ENCODE results near the gene LRRC56. TPM values are rescaled to one million over a fixed set of nuclear protein-coding genes. Genes with fewer than 3 reads are reported as not detected.
A peak's percentile ranks its signal among the peaks of the same experiment; 100 is the strongest.
"Not testable (repeated sequence)": the region's sequence is repeated elsewhere in the genome, so short reads cannot be mapped to it uniquely, and the experiment has no call there.

Gene LRRC56
- total and polyA plus RNA-seq, 2 of the 13 experiments (the other 11 are each of a cell fraction or from before 2014, with no cell fraction given), result 0.11 to 0.29 TPM

GRCh38 chr11:573146-573759 is 35.9 kb downstream of the LRRC56 start (continued):
- no peak for TF ChIP-seq RBFOX2 (IDR thresholded peaks at IDR 0.05; ENCODE audit: low read depth, low read length)

- Histone ChIP-seq H4K20me1 (ENCODE audit: insufficient read depth, low read length) (peaks cover 22% of the 10 kb centered on the region), H3K4me3 (replicated peaks in 1 of 3; ENCODE audit: insufficient read depth in 1 of 3, low read depth in 2 of 3, low read length in 3 of 3) (peak overlapping the region; percentile 61 to 80 (median 66); a peak in 5 of 6 replicates), H3K79me2 (ENCODE audit: insufficient read depth, low read length) (peaks cover 24% of the 10 kb centered on the region), H3K4me2 (ENCODE audit: low read depth, low read length) (peak overlapping the region; percentile 99), H3K9ac (ENCODE audit: insufficient read depth, low read depth, low read length) (peak overlapping the region; percentile 61; the same call in 1 of the 2 replicates), H3K4me1 (ENCODE audit: insufficient read depth, low read length) (peaks cover 63% of the 10 kb centered on the region)
- in situ Hi-C loops (cut with HindIII; ENCODE audit: extremely low pct_ligation_motif_present, low pct_unique_long_range_greater_than_20kb); ATAC-seq; H3K9me3 ChIP-seq (ENCODE audit: low read length); POLR2A ChIA-PET; H3K27me3 ChIP-seq (ENCODE audit: control insufficient read depth in 1 of 2, insufficient read depth in 2 of 2, low read length in 2 of 2); intact Hi-C loops (cut with micrococcal nuclease; ENCODE audit: unreplicated experiment); FAIRE-seq; H3K36me3 ChIP-seq (replicated peaks in 1 of 2; ENCODE audit: control insufficient read depth in 1 of 2, insufficient read depth in 2 of 2, low read length in 2 of 2); BruUV-seq (replicated peaks); H3K27ac ChIP-seq (ENCODE audit: extremely low read length, insufficient read depth, low read length); H2AFZ ChIP-seq (ENCODE audit: low read length); CTCF ChIA-PET (ENCODE audit: low intra/inter-chr PET ratio, low total read pairs); DNase-seq (ENCODE audit: low spot score): not testable (repeated sequence)
- TF ChIP-seq MAFF (IDR thresholded peaks at IDR 0.05; ENCODE audit: low read depth, low read length) (peak; percentile 40), RAD51 (IDR thresholded peaks at IDR 0.05; ENCODE audit: borderline replicate concordance) (peak; percentile 92), USF2 (IDR thresholded peaks at IDR 0.05; ENCODE audit: low read depth, low read length) (peak; percentile 71), USF2 (CRISPR knock-in tag; IDR thresholded peaks at IDR 0.05; ENCODE audit: borderline replicate concordance) (peak; percentile 50; the same call in 1 of the 2 replicates), MAFK (conservative IDR thresholded peaks at IDR 0.05 in 1 of 2, IDR thresholded peaks at IDR 0.05 in 1 of 2; ENCODE audit: low read length in 2 of 2) (peak; percentile 53 to 64)
- WGBS (ENCODE audit: low lambda C conversion rate), result 19% methylated on average over 14 of the region's 14 CpGs
Measured at GRCh38 chr11:574031-574570, 36.8 kb downstream of the LRRC56 start.
